Transverse colon (tissue), 4 donors: Measurements from ENCODE around the gene DYRK1B. TPM values are rescaled to one million over a fixed set of nuclear protein-coding genes. Genes with fewer than 3 reads are reported as not detected.

Source experiments
- DNase-seq: peaks from one replicate; pipeline ENCODE4 v3.0.0-alpha.2; 2019
- H3K27ac ChIP-seq, 4 donors: fragments of 200-600 bp; sonication (generic); 2 replicates each; pipeline ENCODE4 v1.5.1; 2016 to 2018; ENCODE audit warnings: inconsistent platforms in 4 of 4
- H3K27me3 ChIP-seq: fragments of 200-600 bp; sonication (generic); 2 replicates; pipeline ENCODE4 v1.5.1; 2017; ENCODE audit warnings: inconsistent platforms
- H3K36me3 ChIP-seq, 4 donors: fragments of 200-600 bp; sonication (generic); 2 replicates each; pipeline ENCODE4 v1.5.1; 2017 to 2019; ENCODE audit warnings: inconsistent platforms in 4 of 4
- H3K4me1 ChIP-seq, 4 donors: fragments of 200-600 bp; sonication (generic); 2 replicates each; pipeline ENCODE4 v1.5.1; 2017 to 2020; ENCODE audit warnings: inconsistent platforms in 4 of 4
- H3K4me3 ChIP-seq, 4 donors: fragments of 200-600 bp; sonication (generic); 1 replicate in 1 of 4; 2 replicates in 3 of 4; pipeline versions ENCODE4 v1.5.1 to v1.6.1; 2017 to 2019; ENCODE audit warnings: inconsistent platforms in 4 of 4
- H3K9me3 ChIP-seq, 2 donors: fragments of 200-600 bp; sonication (generic); 2 replicates each; pipeline ENCODE4 v1.5.1; 2017 to 2019; ENCODE audit warnings: inconsistent platforms in 2 of 2
- EP300 ChIP-seq: sonication (generic); formaldehyde crosslinking; IDR thresholded peaks from one replicate; pipeline ENCODE4 v1.6.1; 2017; ENCODE audit warnings: antibody characterized with exemption, low read depth
- POLR2A ChIP-seq: fragments of 450-650 bp; IDR thresholded peaks from one replicate; pipeline ENCODE4 v1.6.1; 2016; ENCODE audit warnings: antibody characterized with exemption, mild to moderate bottlenecking, moderate library complexity
- POLR2AphosphoS5 ChIP-seq, 3 donors: sonication (generic); formaldehyde crosslinking; IDR thresholded peaks; one replicate each; pipeline ENCODE4 v1.6.1; 2016; ENCODE audit warnings: antibody characterized with exemption in 3 of 3
- WGBS, 2 donors: methylation state at CpG; one replicate each; pipeline ENCODE4 v1.1.5; 2018; ENCODE audit warnings: low coverage in 1 of 2; 5-methylcytosine and 5-hydroxymethylcytosine counted together
- in situ Hi-C, 4 donors: fragments of 200-750 bp; cut with MboI; loops; one replicate each; pipeline versions ENCODE4 v1.15.0 to v1.15.1; 2017; ENCODE audit warnings: low sequenced_read_pairs in 3 of 4, low pct_ligation_motif_present in 1 of 4, low pct_unique_long_range_greater_than_20kb in 1 of 4
- intact Hi-C: fragments of 100-400 bp; cut with DNase I; formaldehyde crosslinking; loops from one replicate; pipeline ENCODE4 v1.15.1; 2023; ENCODE audit warnings: low total_unique reads
- total RNA-seq, 4 donors: library from RNA; depleted of rRNA; stranded (reverse); fragments of >200 nt; gene quantifications; one replicate each; pipeline ENCODE4 v1.1.0, GENCODE V29; 2016
- TF ChIP-seq, protein P1 (sequence below), 5 experiments: fragments of 200-600 bp in 3 of 5; fragments of 450-650 bp in 2 of 5; sonication (generic) in 3 of 5; IDR thresholded peaks; 1 replicate in 2 of 5; 2 replicates in 3 of 5; pipeline ENCODE4 v1.5.1; 2016 to 2017; ENCODE audit warnings: antibody characterized with exemption in 5 of 5, inconsistent platforms in 3 of 5, mild to moderate bottlenecking in 2 of 5, moderate library complexity in 1 of 5

DYRK1B gene
- total RNA-seq, 4 donors from 2014 or later, result 13.3 to 16.1 (median 15.1) TPM

DNA sequence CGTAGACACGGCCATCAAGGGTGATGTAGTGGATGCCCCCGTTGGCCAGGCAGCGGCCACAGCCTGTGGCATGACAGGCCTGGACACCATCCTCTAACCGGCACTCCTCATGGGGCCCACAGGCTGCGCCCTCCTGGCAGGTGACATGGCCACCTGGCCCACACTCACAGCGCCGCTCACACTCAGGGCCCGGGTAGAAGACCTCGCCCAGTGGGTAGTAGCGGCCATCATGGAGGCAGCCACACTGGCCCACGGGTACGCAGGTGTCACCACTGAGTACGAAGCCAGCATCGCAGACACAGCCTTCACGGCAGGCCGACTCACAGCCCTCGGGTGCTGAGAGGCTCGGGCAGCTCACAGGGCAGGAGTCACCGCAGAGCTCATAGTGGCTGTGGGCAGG, 39.4 kb upstream of the DYRK1B start:
- Histone ChIP-seq H3K36me3 (no peaks in the 10 kb centered on the region), H3K4me3 (no peak overlapping the region), H3K27ac (no peak overlapping the region), H3K9me3 (no peaks in the 10 kb centered on the region), H3K4me1 (no peaks in the 10 kb centered on the region), H3K27me3 (peaks cover under 1% of the 10 kb centered on the region)
- in situ Hi-C loops (no loop called here), intact Hi-C loops (no loop called here)
- no peak for DNase-seq
- 90% methylated on average over 10 of the region's 20 CpGs; no CpG with 5 or more reads in 1 of the 2 donors for WGBS, 2 donors
- TF ChIP-seq EP300, result no peak
- TF ChIP-seq, protein P1, sequence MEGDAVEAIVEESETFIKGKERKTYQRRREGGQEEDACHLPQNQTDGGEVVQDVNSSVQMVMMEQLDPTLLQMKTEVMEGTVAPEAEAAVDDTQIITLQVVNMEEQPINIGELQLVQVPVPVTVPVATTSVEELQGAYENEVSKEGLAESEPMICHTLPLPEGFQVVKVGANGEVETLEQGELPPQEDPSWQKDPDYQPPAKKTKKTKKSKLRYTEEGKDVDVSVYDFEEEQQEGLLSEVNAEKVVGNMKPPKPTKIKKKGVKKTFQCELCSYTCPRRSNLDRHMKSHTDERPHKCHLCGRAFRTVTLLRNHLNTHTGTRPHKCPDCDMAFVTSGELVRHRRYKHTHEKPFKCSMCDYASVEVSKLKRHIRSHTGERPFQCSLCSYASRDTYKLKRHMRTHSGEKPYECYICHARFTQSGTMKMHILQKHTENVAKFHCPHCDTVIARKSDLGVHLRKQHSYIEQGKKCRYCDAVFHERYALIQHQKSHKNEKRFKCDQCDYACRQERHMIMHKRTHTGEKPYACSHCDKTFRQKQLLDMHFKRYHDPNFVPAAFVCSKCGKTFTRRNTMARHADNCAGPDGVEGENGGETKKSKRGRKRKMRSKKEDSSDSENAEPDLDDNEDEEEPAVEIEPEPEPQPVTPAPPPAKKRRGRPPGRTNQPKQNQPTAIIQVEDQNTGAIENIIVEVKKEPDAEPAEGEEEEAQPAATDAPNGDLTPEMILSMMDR (IDR thresholded peaks at IDR 0.05), result no peak
- no peak for TF ChIP-seq POLR2A
- TF ChIP-seq POLR2AphosphoS5 (IDR thresholded peaks at IDR 0.05), result no peak

- H3K4me3 ChIP-seq, result no peak overlapping the region
- DNase-seq, result no peak
- H3K9me3 ChIP-seq, result no peaks in the 10 kb centered on the region
- intact Hi-C loops, result no loop called here
- no peaks in the 10 kb centered on the region for H3K27me3 ChIP-seq
- peaks cover 0 to under 1% (median 0%) of the 10 kb centered on the region in 4 donors for H3K36me3 ChIP-seq
- H3K27ac ChIP-seq, result no peak overlapping the region
- TF ChIP-seq, protein P1 (IDR thresholded peaks at IDR 0.05), result no peak
- TF ChIP-seq POLR2AphosphoS5 (IDR thresholded peaks at IDR 0.05) (no peak), POLR2A (no peak), EP300 (no peak)
- 88% methylated on average over 44 of the region's 47 CpGs; no CpG with 5 or more reads in 1 of the 2 donors for WGBS, 2 donors
- in situ Hi-C loops, result no loop called here
- no peaks in the 10 kb centered on the region for H3K4me1 ChIP-seq
Measured at GRCh38 chr19:39871886-39872866, 38.2 kb upstream of the DYRK1B start.

GRCh38 chr19:39871362-39871761, 37.4 kb upstream of the DYRK1B start:
- H3K36me3 ChIP-seq, result peaks cover 0 to 8% (median 0%) of the 10 kb centered on the region in 4 donors
- WGBS, 2 donors, result 80 to 96% methylated on average over 1 to 6 of the region's 6 CpGs
- intact Hi-C loops, result no loop called here

More at GRCh38 chr19:39871362-39871761, 37.4 kb upstream of the DYRK1B start:
- DNase-seq, result no peak
- in situ Hi-C loops, result no loop called here
- Histone ChIP-seq H3K4me1 (no peaks in the 10 kb centered on the region), H3K27me3 (no peaks in the 10 kb centered on the region), H3K9me3 (no peaks in the 10 kb centered on the region), H3K4me3 (no peak overlapping the region), H3K27ac (no peak overlapping the region)
- TF ChIP-seq POLR2AphosphoS5 (IDR thresholded peaks at IDR 0.05) (no peak), POLR2A (no peak), EP300 (no peak)
- TF ChIP-seq, protein P1 (IDR thresholded peaks at IDR 0.05), result no peak
